ENCODE results near the gene FAM222A.

FAM222A gene

DNA sequence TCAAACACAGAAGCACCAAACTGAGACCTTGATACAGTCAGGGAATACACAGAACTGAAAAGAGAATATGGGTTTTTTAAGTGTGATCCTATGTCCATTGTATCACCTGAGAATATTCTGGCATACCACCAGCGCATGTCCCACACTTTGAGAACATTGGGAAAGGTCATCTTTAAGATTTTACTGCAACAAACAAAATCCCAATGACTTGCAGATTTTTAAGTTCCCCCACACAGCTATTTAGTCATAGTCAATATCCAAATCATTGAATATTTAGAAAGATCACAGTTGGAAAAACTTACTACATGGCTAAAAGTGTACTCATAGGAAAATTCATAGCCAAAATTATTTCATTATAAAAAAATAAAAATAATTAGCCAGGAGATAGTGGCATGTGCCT lies 65.1 kb downstream of the FAM222A start:
- DNase-seq: no peak

- no peak for DNase-seq
Measured at GRCh38 chr12:109779382-109779781, 65.8 kb downstream of the FAM222A start.

DNA sequence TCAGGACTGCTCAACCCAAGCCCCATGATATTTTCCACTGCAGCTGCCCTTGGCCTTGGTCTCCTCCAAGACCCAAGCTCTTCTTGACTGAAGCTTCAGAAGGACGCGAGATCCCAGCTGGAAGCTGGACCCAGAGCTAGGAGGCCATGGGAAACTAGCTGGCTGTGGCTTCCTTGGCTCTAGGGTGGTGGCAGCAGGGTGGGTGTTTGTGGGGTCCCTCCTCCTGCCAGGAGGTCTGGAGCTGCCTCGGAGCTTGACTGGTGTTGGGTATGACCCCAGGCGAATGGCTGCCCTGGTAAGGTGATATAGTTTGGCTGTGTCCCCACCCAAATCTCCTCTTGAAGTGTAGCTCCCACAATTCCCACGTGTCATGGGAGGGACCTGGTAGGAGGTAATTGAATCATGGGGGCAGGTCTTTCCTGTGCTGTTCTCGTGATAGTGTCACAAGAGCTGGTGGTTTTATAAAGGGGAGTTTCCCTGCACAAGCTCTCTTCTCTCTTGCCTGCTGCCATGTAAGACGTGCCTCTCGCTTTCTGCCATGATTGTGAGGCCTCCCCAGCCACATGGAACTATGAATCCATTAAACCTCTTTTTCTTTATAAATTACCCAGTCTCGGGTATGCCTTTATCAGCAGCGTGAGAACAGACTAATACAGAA lies 68.2 kb downstream of the FAM222A start:
- DNase-seq: no peak

GRCh38 chr12:109782326-109782703 lies 68.7 kb downstream of the FAM222A start:
- DNase-seq: no peak

DNA sequence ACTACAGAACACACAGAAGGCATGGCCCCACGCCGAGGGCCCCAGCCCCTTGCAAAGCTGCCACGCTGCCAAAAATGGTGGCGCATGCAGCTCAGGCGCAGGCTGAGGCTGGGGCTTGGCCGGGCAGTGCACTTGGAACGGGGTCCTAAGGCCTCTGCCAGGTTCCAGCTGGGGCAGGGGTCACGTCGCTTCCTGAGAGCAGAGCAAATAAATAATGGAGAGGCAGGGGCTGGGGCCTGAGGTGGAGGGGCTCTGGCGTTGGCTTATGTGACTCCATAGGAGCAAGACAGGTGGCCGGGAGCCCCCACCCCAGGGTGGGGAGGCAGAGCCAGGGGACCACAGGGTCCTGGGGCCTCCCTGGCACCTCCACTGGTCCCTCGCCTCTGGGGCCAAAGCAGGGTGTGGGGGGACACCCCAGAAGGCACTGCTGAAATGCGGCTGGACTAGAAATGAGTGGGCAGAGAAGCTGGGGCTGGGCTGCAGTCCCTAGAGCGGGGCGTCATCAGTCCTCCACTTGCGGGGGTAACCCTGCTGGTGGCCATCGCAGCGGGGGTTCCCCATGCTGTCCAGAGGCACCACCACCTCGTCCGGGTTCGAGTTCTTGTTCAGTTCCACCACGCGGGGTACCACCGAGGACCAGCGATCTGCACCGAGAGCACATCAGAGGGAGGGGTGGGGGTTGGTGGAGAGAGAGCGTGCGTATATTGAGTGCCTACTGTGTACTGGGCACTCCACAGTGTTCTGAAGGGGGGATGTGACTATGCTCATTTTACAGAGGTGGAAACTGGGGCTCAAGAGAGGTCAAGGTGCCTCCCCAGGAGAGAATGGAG lies 69.7 kb downstream of the FAM222A start:
- DNase-seq: no peak

- DNase-seq: no peak
Measured at GRCh38 chr12:109783965-109784244, 70.3 kb downstream of the FAM222A start.

DNA sequence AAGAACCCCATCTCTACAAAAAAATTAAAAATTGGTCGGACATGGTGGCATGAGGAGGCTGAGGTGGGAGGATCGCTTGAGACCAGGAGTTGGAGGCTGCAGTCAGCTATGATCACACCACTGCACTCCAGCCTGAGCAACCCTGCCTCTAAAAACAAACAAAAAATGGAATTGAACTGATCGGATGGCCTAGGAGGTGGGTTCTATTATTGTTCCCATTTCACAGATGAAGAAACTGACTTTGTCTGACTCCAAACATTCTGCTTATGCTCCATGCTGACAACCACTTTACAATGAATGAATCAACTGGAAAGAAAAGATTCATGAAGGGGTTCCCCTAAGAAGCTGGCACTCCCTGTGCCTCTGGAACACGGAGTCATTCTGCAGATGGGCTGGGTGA lies 72.2 kb downstream of the FAM222A start:
- no peak for DNase-seq

- no peak for DNase-seq
Measured at GRCh38 chr12:109786799-109787198, 73.2 kb downstream of the FAM222A start.

- no peak for DNase-seq
Measured at GRCh38 chr12:109789526-109790048, 76.0 kb downstream of the FAM222A start.

DNA sequence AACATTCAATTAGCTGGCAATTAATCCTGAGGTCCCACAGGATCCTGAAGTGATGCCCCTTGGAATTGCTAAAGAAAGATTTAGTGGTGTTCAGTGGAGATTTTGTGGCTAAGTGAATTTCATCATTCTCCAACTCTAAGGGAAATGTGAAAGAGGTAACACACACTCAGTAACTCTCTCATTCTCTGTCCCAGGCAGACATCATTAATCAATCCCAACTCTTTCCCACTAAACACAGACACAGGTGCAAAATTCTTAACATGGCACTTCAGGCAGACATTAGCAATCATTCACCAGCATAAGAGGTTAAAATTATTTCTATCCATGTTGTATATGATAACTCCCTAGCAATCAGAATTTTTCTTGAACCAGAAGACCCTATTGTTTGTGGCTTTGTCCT lies 79.4 kb downstream of the FAM222A start:
- DNase-seq: no peak

DNA sequence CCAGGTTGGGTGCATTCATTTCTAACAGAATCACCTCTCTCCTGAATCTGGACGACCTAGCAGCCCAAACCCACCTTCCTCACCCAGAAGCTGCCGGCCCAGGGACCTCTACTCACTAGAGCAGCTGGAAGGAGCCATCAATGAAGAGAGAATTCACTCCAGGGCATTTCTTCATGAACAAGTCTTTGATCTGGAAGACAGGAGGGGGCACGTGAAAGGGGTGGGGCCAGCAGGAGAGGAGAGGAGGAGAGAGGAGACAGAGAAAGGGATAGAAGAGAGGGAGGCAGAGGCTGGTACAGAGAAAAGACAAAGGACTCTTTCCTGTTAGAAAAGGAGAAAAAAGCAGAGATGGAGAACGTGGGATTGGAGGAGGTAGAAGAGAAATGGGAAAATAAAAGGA lies 79.8 kb downstream of the FAM222A start:
- no peak for DNase-seq

DNA sequence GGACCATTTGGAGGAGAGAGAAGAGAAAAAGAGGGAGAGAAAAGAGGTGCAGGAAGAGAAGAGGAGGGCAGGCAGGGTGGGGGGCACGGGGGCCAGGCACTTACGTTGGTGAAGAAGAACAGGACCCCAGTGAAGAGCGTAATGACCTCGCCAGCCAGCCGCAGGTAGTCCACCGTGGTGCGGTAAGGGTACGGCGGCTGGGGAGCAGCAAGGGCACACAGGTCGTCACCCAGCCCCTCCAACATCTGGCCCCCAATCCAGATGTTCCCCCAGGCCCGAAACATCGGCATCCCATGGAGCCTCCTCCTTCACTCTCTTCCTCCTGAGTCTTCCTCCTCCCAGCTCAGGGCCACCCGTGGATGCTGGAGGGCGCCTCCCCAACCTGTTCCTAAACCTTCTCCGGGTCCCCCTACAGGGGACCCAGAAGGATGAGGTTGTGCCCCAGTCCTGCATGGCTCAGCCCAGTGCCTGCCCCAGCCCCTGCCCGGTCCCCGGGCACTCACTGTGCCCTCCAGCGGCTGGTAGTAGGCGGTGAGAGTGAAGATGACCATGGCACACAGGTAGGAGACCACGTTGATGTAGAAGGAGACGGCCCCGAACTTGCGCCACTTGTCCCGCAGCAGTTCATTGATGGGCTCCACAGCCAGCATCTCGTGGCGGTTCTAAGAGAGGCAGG lies 80.3 kb downstream of the FAM222A start:
- no peak for DNase-seq

- DNase-seq: no peak
Measured at GRCh38 chr12:109795023-109795422, 81.4 kb downstream of the FAM222A start.

- DNase-seq: no peak
Measured at GRCh38 chr12:109796057-109796456, 82.4 kb downstream of the FAM222A start.

DNA sequence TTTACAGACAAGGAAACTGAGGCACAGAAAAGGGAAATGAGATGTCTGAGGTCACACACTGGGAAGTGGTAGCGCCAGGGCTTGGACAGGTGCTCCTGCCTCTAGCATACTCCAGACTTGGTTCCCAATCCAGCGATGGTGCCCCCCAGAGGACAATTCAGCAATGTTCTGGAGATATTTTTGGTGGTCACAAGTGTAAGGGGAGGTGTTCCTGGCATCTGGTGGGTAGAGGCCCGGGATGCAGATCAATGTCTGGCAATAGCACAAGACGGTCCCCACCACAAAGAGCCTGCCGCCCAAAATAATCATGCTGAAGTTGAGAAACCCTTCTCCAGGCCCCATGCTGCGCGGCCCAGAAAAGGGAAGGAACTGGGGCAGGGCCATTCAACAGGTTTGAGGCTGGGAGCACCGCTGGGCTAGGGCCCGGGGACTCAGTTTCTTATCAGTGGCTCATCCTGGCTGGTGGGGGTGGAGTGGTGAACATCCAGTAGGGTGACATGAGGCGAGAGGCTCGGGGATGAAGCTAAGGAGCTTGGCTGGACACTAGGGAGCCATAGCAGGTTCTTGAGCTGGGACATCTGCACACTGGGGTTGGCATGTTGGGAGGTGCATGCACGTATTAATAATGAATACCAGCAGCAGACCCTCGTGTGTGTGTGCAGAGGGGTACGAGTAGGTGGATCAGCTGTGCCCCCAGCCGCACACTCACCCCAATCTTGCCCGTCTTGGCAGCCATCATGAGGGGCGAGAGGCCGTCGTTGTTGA lies 84.5 kb downstream of the FAM222A start:
- DNase-seq: no peak

DNA sequence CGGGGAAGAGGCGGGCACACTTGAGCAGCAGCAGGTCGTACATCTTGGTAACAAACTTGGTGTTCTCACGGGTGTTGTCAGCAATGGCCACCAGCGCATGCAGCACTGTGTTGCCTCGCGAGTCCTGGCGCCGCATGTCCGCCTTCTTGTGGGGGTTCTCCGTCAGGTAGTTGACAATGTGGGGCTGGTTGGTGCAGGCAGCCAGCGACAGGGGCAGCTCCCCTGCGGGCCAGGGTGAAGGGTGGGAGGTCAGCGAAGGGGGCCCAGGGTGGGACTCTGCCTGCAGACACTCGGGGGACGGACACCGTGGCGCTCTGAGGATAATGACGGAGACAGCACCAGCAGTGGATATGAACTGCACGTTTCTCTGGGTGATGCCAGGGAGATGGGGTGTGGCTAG lies 85.1 kb downstream of the FAM222A start:
- no peak for DNase-seq

DNA sequence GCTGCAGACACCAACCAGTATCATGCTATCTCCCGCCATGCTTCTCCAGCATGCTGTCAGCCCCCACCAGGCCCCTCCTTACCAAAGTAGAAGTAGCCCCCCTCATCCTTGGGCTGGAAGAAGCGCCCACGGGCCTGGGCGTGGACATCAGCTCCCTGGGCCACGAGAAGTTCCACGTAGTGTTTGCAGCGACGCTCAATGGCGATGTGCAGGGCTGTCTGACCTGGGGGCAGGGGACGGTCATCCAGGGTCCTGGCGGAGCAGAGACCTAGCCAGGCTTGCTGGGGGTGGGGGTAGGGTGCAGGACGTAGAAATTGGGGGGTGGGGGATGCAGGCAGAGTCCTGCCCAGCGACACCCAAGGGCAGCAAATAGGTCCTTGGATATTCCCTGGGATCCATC lies 86.9 kb downstream of the FAM222A start:
- no peak for DNase-seq

DNA sequence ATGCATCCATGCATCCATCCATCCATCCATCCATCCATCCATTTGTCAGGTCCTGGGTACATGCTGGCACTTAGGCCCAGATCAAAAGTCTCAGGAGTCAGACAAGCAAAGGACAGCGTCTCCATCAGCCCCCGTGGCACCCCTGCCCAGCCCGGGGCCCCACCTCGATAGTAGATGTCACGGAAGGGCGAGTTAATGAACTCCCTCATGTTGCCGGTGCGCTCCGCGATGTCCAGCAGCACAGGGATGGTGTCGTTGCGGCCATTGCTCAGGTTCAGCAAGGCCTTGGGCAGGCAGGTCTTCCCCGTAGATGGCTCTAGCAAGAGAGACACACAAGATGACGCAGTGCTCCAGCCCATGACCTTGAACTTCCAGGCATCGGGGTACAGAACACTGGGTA lies 89.2 kb downstream of the FAM222A start:
- DNase-seq: no peak

DNA sequence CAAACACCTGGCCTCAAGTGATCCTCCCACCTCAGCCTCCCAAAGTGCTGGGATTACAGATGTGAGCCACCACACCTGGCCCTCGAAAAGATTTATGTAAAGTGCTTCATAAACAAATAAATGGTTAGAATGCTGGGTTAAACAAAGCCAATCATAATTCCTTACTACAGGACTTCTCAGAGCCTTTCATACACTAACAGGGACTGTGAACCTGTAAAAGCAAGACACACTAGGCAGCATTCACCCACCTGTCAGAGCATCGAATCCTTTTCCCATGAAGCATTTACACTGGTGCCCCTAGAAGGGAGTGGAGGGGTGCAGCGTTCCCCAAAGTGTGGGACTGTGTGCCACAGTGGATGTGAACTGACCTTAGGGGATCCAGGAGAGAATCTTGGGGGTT lies 90.1 kb downstream of the FAM222A start:
- no peak for DNase-seq

DNA sequence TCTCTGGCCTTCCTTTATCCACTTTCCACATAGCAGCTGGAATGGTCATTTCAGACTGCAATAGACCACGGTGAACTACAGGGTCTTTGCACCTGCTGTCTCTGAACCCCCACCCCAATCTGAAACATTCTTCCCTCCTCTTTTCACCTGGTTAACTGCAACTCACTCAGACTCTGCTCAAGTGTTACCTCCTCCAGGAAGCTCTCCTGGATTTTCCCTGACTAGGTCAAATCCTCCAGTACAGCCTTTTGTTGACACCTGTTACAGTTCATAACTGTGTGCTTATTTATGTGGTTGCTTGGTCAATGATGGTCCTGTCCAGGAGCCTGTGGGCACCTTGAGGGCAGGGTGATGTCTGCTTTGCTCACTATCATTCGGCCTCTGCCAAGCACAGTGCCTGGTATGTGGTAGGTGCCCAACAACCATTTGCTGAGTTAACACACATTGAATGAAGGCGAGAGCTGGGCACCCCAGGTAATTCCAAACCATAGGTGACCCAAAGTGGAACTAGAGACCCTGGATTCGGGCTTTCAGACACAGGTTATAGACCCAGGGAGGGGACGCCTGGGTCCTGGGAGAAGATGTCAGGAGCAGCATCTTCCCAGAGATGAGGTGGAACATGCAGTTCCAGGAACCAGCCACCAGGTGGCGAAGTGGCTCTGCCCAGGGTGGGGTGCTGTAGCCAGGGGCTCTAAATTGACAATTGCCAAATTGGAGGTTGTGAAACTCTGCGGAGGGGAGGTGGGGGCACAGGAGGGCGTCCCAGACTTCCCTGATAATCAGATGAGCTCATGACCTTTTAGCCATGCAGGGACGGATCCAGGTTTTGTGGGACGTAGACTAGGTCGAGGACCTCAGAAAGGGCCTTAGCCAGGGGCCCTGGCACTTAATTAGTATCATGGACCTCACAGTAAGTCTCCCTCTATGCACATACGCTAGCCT lies 91.5 kb downstream of the FAM222A start:
- DNase-seq: no peak

GRCh38 chr12:109807954-109808643 lies 94.5 kb downstream of the FAM222A start:
- DNase-seq: no peak
